Panc1 (cell line): Measurements from ENCODE around the gene NEO1. TPM values are rescaled to one million over a fixed set of nuclear protein-coding genes. Genes with fewer than 3 reads are reported as not detected.

Experiments used
- ATAC-seq: fragments of 200-7000 bp; cut with Tn5 transposase; 2 replicates; pipeline ENCODE4 v1.9.1; 2020; ENCODE audit warnings: mild to moderate bottlenecking, moderate library complexity
- BruUV-seq: library from RNA; stranded (reverse); fragments of 400-500 nt; replicated peaks from 2 replicates; lab custom pipeline; 2021; lab: Mats Ljungman, UMichigan
- CTCF ChIA-PET: fragments of 300-600 bp; sonication (Branson Sonifier 250); formaldehyde crosslinking; loops from one replicate; lab custom pipeline; 2022; ENCODE audit warnings: antibody characterized with exemption; lab: Charles Lee
- POLR2A ChIA-PET: fragments of 300-600 bp; sonication (Branson Sonifier 250); formaldehyde crosslinking; loops from one replicate; lab custom pipeline; 2022; ENCODE audit warnings: antibody characterized with exemption; lab: Charles Lee
- DNase-seq: peaks from one replicate; pipeline ENCODE4 v3.0.0-alpha.2; 2010; ENCODE audit warnings: low read depth, low spot score
- H3K27ac ChIP-seq: 2 replicates; pipeline ENCODE4 v1.5.1; 2011; ENCODE audit warnings: mild to moderate bottlenecking, low read length, inconsistent platforms
- H3K27me3 ChIP-seq: fragments of 200-500 bp; sonication (Bioruptor generic); 2 replicates; pipeline ENCODE4 v1.6.0; 2014; ENCODE audit warnings: low read length, inconsistent platforms; ENCODE audit not compliant: control insufficient read depth, insufficient read depth
- H3K36me3 ChIP-seq: fragments of 200-500 bp; sonication (Bioruptor generic); 2 replicates; pipeline ENCODE4 v1.5.1; 2014; ENCODE audit warnings: inconsistent platforms, mild to moderate bottlenecking, low read length, moderate library complexity; ENCODE audit not compliant: control insufficient read depth, insufficient read depth
- H3K4me1 ChIP-seq: 2 replicates; pipeline ENCODE4 v1.5.1; 2011; ENCODE audit warnings: inconsistent platforms, mild to moderate bottlenecking, low read length, moderate library complexity; ENCODE audit not compliant: control insufficient read depth, insufficient read depth
- H3K4me3 ChIP-seq, 2 experiments: 2 replicates each; pipeline ENCODE4 v1.5.1; 2011 to 2012; ENCODE audit warnings: low read depth in 2 of 2, low read length in 2 of 2, mild to moderate bottlenecking in 2 of 2, inconsistent platforms in 1 of 2, moderate library complexity in 1 of 2
- H3K9me3 ChIP-seq: fragments of 200-500 bp; sonication (Bioruptor generic); 2 replicates; pipeline ENCODE4 v1.5.1; 2014; ENCODE audit warnings: low read depth, mild to moderate bottlenecking, inconsistent platforms, low read length, moderate library complexity; ENCODE audit not compliant: control insufficient read depth, insufficient read depth
- POLR2AphosphoS5 ChIP-seq: IDR thresholded peaks from 2 replicates; pipeline ENCODE4 v1.6.1; 2012; ENCODE audit warnings: mild to moderate bottlenecking, low read depth, low read length, moderate library complexity
- SIN3A ChIP-seq: IDR thresholded peaks from 2 replicates; pipeline ENCODE4 v1.6.1; 2012; ENCODE audit warnings: low read depth, mild to moderate bottlenecking, low read length, moderate library complexity, borderline replicate concordance; ENCODE audit not compliant: insufficient read depth
- TCF7L2 ChIP-seq: IDR thresholded peaks from 2 replicates; pipeline ENCODE4 v1.6.1; 2011; ENCODE audit warnings: mild to moderate bottlenecking, low read depth, low read length, inconsistent platforms
- in situ Hi-C: cut with HindIII; loops from 2 replicates; pipeline ENCODE4 v1.10.0; 2016; ENCODE audit warnings: low sequenced_read_pairs, low pct_unique_long_range_greater_than_20kb
- intact Hi-C: fragments of 100-400 bp; cut with micrococcal nuclease; formaldehyde crosslinking; loops from one replicate; pipeline ENCODE4 v1.10.0; 2022; ENCODE audit not compliant: unreplicated experiment
- total RNA-seq: library from RNA; stranded (reverse); gene quantifications from one replicate; pipeline ENCODE4 v1.2.1, GENCODE V29; 2021; ENCODE audit not compliant: unreplicated experiment
- TF ChIP-seq, protein P1 (sequence below): fragments of 450-650 bp; IDR thresholded peaks from 2 replicates; pipeline ENCODE4 v1.5.1; 2017; ENCODE audit warnings: mild to moderate bottlenecking
- TF ChIP-seq, protein P2 (sequence below), 2 experiments: IDR thresholded peaks; 2 replicates each; pipeline ENCODE4 v1.6.1; 2011 to 2012; ENCODE audit warnings: low read depth in 2 of 2, control low read depth in 1 of 2, low read length in 1 of 2, mild to moderate bottlenecking in 1 of 2, moderate library complexity in 1 of 2; ENCODE audit not compliant: insufficient read depth in 1 of 2

Gene NEO1
- total RNA-seq, 1 experiment from 2014 or later, result 7.5 TPM

DNA sequence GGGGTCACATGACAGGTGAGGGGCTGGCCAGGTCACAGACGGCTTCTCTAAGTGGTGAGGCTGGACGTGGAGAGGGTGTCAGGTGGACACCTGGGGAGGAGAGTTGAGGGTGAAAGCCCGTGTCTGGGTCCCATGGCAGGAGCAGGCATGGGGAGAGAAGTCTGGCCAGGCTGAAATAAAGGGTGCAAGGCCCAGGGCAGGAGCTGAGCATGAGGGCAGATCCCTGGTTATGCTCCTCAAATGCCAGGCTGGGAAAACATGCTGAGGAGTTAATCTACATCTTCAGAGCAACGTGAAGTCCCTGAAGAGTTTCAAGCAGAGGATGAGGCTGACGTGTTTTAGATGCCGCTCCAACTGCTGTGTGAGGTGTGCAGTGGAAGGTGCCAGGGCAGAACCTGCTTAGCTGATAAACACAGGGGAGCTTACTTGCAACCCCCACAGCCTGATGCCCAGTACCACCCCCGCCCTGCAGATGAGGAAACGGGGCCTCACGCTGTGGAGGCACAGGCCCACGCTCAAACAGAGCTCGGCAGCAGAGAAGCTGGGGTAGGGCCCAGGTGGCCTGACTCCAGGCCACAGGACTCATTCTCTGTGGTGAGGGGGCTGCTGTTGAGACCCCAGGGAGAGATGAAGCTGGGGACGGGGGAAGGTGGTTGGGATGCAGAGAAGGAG lies 276.0 kb downstream of the NEO1 start:
- ATAC-seq (no peak), DNase-seq (no peak)
- Histone ChIP-seq H3K27me3 (no peaks in the 10 kb centered on the region), H3K36me3 (no peaks in the 10 kb centered on the region), H3K4me1 (no peaks in the 10 kb centered on the region), H3K27ac (no peak overlapping the region), H3K4me3 (no peak overlapping the region), H3K9me3 (no peaks in the 10 kb centered on the region)
- no peak for TF ChIP-seq SIN3A
- TF ChIP-seq, protein P1, sequence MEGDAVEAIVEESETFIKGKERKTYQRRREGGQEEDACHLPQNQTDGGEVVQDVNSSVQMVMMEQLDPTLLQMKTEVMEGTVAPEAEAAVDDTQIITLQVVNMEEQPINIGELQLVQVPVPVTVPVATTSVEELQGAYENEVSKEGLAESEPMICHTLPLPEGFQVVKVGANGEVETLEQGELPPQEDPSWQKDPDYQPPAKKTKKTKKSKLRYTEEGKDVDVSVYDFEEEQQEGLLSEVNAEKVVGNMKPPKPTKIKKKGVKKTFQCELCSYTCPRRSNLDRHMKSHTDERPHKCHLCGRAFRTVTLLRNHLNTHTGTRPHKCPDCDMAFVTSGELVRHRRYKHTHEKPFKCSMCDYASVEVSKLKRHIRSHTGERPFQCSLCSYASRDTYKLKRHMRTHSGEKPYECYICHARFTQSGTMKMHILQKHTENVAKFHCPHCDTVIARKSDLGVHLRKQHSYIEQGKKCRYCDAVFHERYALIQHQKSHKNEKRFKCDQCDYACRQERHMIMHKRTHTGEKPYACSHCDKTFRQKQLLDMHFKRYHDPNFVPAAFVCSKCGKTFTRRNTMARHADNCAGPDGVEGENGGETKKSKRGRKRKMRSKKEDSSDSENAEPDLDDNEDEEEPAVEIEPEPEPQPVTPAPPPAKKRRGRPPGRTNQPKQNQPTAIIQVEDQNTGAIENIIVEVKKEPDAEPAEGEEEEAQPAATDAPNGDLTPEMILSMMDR, result no peak
- no peak for TF ChIP-seq TCF7L2
- TF ChIP-seq POLR2AphosphoS5, result no peak
- TF ChIP-seq, protein P2, sequence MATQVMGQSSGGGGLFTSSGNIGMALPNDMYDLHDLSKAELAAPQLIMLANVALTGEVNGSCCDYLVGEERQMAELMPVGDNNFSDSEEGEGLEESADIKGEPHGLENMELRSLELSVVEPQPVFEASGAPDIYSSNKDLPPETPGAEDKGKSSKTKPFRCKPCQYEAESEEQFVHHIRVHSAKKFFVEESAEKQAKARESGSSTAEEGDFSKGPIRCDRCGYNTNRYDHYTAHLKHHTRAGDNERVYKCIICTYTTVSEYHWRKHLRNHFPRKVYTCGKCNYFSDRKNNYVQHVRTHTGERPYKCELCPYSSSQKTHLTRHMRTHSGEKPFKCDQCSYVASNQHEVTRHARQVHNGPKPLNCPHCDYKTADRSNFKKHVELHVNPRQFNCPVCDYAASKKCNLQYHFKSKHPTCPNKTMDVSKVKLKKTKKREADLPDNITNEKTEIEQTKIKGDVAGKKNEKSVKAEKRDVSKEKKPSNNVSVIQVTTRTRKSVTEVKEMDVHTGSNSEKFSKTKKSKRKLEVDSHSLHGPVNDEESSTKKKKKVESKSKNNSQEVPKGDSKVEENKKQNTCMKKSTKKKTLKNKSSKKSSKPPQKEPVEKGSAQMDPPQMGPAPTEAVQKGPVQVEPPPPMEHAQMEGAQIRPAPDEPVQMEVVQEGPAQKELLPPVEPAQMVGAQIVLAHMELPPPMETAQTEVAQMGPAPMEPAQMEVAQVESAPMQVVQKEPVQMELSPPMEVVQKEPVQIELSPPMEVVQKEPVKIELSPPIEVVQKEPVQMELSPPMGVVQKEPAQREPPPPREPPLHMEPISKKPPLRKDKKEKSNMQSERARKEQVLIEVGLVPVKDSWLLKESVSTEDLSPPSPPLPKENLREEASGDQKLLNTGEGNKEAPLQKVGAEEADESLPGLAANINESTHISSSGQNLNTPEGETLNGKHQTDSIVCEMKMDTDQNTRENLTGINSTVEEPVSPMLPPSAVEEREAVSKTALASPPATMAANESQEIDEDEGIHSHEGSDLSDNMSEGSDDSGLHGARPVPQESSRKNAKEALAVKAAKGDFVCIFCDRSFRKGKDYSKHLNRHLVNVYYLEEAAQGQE (IDR thresholded peaks at IDR 0.05; ENCODE audit: insufficient read depth in 1 of 2, low read depth in 2 of 2, low read length in 1 of 2), result no peak
- intact Hi-C loops, result no loop called here
- in situ Hi-C loops, result no loop called here
- POLR2A ChIA-PET, result no interaction called here
- BruUV-seq, result no TSS peak
- CTCF ChIA-PET, result no interaction called here

DNA sequence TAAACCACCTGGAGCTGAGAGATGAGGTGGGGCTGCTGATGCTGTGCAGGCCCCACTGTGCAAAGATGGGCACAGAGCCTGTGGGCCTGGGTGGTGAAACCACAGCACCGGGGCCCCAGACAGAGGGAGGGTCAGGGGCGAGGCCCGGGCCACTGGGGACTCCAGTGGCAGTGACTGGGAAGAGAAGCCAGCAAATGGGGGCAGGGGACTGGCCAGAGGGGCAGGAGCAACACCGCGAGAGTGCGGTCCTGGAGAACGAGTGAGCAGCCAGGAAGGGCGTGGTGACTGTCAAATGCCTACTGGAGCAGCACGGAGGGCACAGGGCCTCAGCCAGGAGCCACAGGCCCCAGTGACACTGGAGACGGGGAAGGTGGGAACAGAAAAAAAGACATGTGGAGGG lies 276.7 kb downstream of the NEO1 start:
- POLR2A ChIA-PET, result no interaction called here
- H3K36me3 ChIP-seq, result no peaks in the 10 kb centered on the region
- no peak overlapping the region for H3K27ac ChIP-seq
- no peak for ATAC-seq
- H3K4me3 ChIP-seq, result no peak overlapping the region
- H3K27me3 ChIP-seq, result no peaks in the 10 kb centered on the region
- no peaks in the 10 kb centered on the region for H3K9me3 ChIP-seq
- intact Hi-C loops (no loop called here), in situ Hi-C loops (no loop called here)
- CTCF ChIA-PET, result no interaction called here
- no peak for DNase-seq
- TF ChIP-seq TCF7L2 (no peak), SIN3A (no peak), POLR2AphosphoS5 (no peak)
- TF ChIP-seq, protein P1, result no peak
- TF ChIP-seq, protein P2 (IDR thresholded peaks at IDR 0.05; ENCODE audit: insufficient read depth in 1 of 2, low read depth in 2 of 2, low read length in 1 of 2), result no peak
- H3K4me1 ChIP-seq, result no peaks in the 10 kb centered on the region
- no TSS peak for BruUV-seq
